ENCODE data around the gene NUFIP1. TPM values are rescaled to one million over a fixed set of nuclear protein-coding genes. Genes with fewer than 3 reads are reported as not detected.

NUFIP1 gene
- polyA plus RNA-seq, 1 donor (not counting 4 experiments of a cell fraction or from before 2014, with no cell fraction given), result 3.3 TPM

GRCh38 chr13:44932850-44933251 is 56.4 kb downstream of the NUFIP1 start:
- no peak overlapping the region for H3K4me2 ChIP-seq (ENCODE audit: control insufficient read depth, extremely low read depth, insufficient read depth, low read depth, low read length)
- no peak for DNase-seq (ENCODE audit: low read depth, low spot score)
- H3K27ac ChIP-seq (ENCODE audit: control insufficient read depth, insufficient read depth, low read length), result no peak overlapping the region
- H3K9me1 ChIP-seq (ENCODE audit: control insufficient read depth, extremely low read depth, insufficient read depth, low read length), result no peaks in the 10 kb centered on the region
- no peak overlapping the region for H3K9ac ChIP-seq (ENCODE audit: control insufficient read depth, extremely low read depth, insufficient read depth, low read length)
- no peaks in the 10 kb centered on the region for H4K20me1 ChIP-seq (ENCODE audit: control insufficient read depth, extremely low read depth, insufficient read depth, low read length)
- dilution Hi-C loops (cut with MboI; ENCODE audit: extremely low pct_ligation_motif_present, low sequenced_read_pairs), result no loop called here
- H2AFZ ChIP-seq (ENCODE audit: control insufficient read depth, low read length), result peak overlapping the region; percentile 68
- H3K27me3 ChIP-seq (ENCODE audit: control insufficient read depth, extremely low read depth, insufficient read depth, low read length), result no peaks in the 10 kb centered on the region
- H3K9me3 ChIP-seq (ENCODE audit: control insufficient read depth, low read depth, low read length), result no peaks in the 10 kb centered on the region
- H3K79me2 ChIP-seq (ENCODE audit: control insufficient read depth, insufficient read depth, low read length), result no peaks in the 10 kb centered on the region
- H3K36me3 ChIP-seq (ENCODE audit: control insufficient read depth in 2 of 2, extremely low read depth in 1 of 2, insufficient read depth in 2 of 2, low read length in 2 of 2), result no peaks in the 10 kb centered on the region
- peaks cover 12% of the 10 kb centered on the region for H3K4me1 ChIP-seq (ENCODE audit: control insufficient read depth, extremely low read depth, insufficient read depth, low read length)
- no peak for TF ChIP-seq EZH2 (IDR thresholded peaks at IDR 0.05; ENCODE audit: low read length)
- no peak for TF ChIP-seq CTCF (optimal IDR thresholded peaks at IDR 0.05 in 1 of 3, IDR thresholded peaks at IDR 0.05 in 1 of 3, conservative IDR thresholded peaks at IDR 0.05 in 1 of 3; ENCODE audit: extremely low read depth in 1 of 3, insufficient read depth in 2 of 3, low read length in 3 of 3)
- FAIRE-seq, result peak; percentile 74
- H3K4me3 ChIP-seq (ENCODE audit: control insufficient read depth in 2 of 3, extremely low read depth in 1 of 3, insufficient read depth in 2 of 3, low read depth in 1 of 3, low read length in 3 of 3), result no peak overlapping the region

- dilution Hi-C loops (cut with MboI; ENCODE audit: extremely low pct_ligation_motif_present, low sequenced_read_pairs), result no loop called here
- H3K79me2 ChIP-seq (ENCODE audit: control insufficient read depth, insufficient read depth, low read length), result no peaks in the 10 kb centered on the region
Measured at GRCh38 chr13:44932171-44932849, 57.0 kb downstream of the NUFIP1 start.

More at GRCh38 chr13:44932171-44932849, 57.0 kb downstream of the NUFIP1 start:
- DNase-seq (ENCODE audit: low read depth, low spot score), result no peak
- H3K4me3 ChIP-seq (ENCODE audit: control insufficient read depth in 2 of 3, extremely low read depth in 1 of 3, insufficient read depth in 2 of 3, low read depth in 1 of 3, low read length in 3 of 3), result no peak overlapping the region
- H3K4me2 ChIP-seq (ENCODE audit: control insufficient read depth, extremely low read depth, insufficient read depth, low read depth, low read length), result no peak overlapping the region
- FAIRE-seq, result no peak
- no peaks in the 10 kb centered on the region for H4K20me1 ChIP-seq (ENCODE audit: control insufficient read depth, extremely low read depth, insufficient read depth, low read length)
- H3K4me1 ChIP-seq (ENCODE audit: control insufficient read depth, extremely low read depth, insufficient read depth, low read length), result peaks cover 12% of the 10 kb centered on the region
- H3K9ac ChIP-seq (ENCODE audit: control insufficient read depth, extremely low read depth, insufficient read depth, low read length), result no peak overlapping the region
- TF ChIP-seq EZH2 (IDR thresholded peaks at IDR 0.05; ENCODE audit: low read length) (no peak), CTCF (optimal IDR thresholded peaks at IDR 0.05 in 1 of 3, IDR thresholded peaks at IDR 0.05 in 1 of 3, conservative IDR thresholded peaks at IDR 0.05 in 1 of 3; ENCODE audit: extremely low read depth in 1 of 3, insufficient read depth in 2 of 3, low read length in 3 of 3) (no peak)
- H3K27me3 ChIP-seq (ENCODE audit: control insufficient read depth, extremely low read depth, insufficient read depth, low read length), result no peaks in the 10 kb centered on the region
- no peaks in the 10 kb centered on the region for H3K9me1 ChIP-seq (ENCODE audit: control insufficient read depth, extremely low read depth, insufficient read depth, low read length)
- H3K27ac ChIP-seq (ENCODE audit: control insufficient read depth, insufficient read depth, low read length), result no peak overlapping the region
- no peaks in the 10 kb centered on the region for H3K9me3 ChIP-seq (ENCODE audit: control insufficient read depth, low read depth, low read length)
- no peaks in the 10 kb centered on the region for H3K36me3 ChIP-seq (ENCODE audit: control insufficient read depth in 2 of 2, extremely low read depth in 1 of 2, insufficient read depth in 2 of 2, low read length in 2 of 2)
- H2AFZ ChIP-seq (ENCODE audit: control insufficient read depth, low read length), result no peak overlapping the region
